Skeletal muscle tissue (tissue), 4 donors: ENCODE results near the gene KANK2. TPM values are rescaled to one million over a fixed set of nuclear protein-coding genes. Genes with fewer than 3 reads are reported as not detected.

Experiments
- H3K27ac ChIP-seq: one replicate; pipeline ENCODE4 v1.7.0; 2013; ENCODE audit warnings: mild to moderate bottlenecking, low read depth, low read length, inconsistent platforms
- H3K27me3 ChIP-seq, 3 donors: one replicate each; pipeline ENCODE4 v1.7.0; 2013; ENCODE audit warnings: low read length in 3 of 3; ENCODE audit not compliant: control insufficient read depth in 3 of 3, insufficient read depth in 3 of 3
- H3K36me3 ChIP-seq, 3 donors: one replicate each; pipeline ENCODE4 v1.7.0; 2013; ENCODE audit warnings: low read length in 3 of 3; ENCODE audit not compliant: control insufficient read depth in 3 of 3, insufficient read depth in 3 of 3
- H3K4me1 ChIP-seq, 3 donors: one replicate each; pipeline ENCODE4 v1.7.0; 2013; ENCODE audit warnings: low read length in 3 of 3, mild to moderate bottlenecking in 3 of 3; ENCODE audit not compliant: control insufficient read depth in 3 of 3, insufficient read depth in 3 of 3
- H3K4me3 ChIP-seq, 3 donors: one replicate each; pipeline ENCODE4 v1.7.0; 2013; ENCODE audit warnings: low read length in 3 of 3
- H3K9ac ChIP-seq, 3 donors: one replicate each; pipeline ENCODE4 v1.7.0; 2013; ENCODE audit warnings: low read length in 3 of 3, mild to moderate bottlenecking in 3 of 3, moderate library complexity in 2 of 3, low read depth in 1 of 3
- H3K9me3 ChIP-seq, 3 donors: one replicate each; pipeline ENCODE4 v1.7.0; 2013; ENCODE audit warnings: low read length in 3 of 3; ENCODE audit not compliant: control insufficient read depth in 3 of 3
- total RNA-seq: library from RNA; depleted of rRNA; stranded (reverse); fragments of >200 nt; gene quantifications from one replicate; pipeline ENCODE4 v1.2.3, GENCODE V29; 2014
- donor health status: Osteomylitis.

Gene KANK2
- total RNA-seq, 1 donor from 2014 or later: 53.2 TPM

DNA sequence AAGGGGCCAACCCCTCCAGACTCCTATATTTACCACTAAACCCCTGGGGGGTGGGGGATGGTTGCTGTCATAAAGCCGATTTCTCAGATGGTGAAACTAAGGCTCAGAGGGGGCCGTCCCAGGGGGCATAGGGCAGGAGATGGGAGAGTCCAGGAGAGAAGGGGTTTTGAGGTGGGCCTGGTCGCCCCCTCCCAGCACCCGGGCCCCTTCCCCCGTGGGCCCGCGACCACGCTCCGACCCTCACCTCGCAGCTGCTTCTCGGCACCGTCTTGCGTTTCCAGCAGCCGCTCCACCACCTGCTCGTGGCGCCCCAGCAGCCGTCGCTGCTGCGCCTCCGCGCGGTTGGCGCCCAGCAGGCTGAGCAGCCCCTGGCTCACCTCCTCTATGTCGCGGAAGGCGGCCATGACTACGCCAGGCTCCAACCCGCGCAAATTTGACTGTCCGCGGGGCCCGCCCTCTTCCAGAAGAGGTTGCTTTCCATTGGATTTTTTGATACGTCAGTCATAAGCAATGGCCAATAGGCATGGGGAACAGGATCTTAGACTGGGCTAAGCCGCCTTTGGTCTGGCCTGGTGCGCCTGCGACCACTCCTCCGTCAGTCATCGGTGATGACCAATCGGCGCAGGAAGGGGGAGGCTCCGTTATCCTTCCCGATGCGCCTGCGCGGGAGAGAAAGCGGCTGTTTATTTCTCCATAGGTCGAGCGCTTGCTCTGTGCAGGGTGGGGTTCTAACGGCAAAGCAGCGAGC, 41.8 kb downstream of the KANK2 start, which contains the start of gene SPC24:
Gene SPC24 (minus strand): TSS at position 410 of the 748 bp plus-strand sequence. CDS start 6 bp downstream, at position 404.
- Histone ChIP-seq H3K9me3 (no peaks in the 10 kb centered on the region), H3K4me1 (peaks cover 22 to 28% (median 25%) of the 10 kb centered on the region in 3 donors), H3K9ac (peak within 1 kb of the TSS; percentile 62 to 75 (median 70)), H3K4me3 (peak within 1 kb of the TSS; percentile 78 to 84 (median 78)), H3K36me3 (no peaks in the 10 kb centered on the region), H3K27ac (peak within 1 kb of the TSS; percentile 28), H3K27me3 (no peaks in the 10 kb centered on the region)

DNA sequence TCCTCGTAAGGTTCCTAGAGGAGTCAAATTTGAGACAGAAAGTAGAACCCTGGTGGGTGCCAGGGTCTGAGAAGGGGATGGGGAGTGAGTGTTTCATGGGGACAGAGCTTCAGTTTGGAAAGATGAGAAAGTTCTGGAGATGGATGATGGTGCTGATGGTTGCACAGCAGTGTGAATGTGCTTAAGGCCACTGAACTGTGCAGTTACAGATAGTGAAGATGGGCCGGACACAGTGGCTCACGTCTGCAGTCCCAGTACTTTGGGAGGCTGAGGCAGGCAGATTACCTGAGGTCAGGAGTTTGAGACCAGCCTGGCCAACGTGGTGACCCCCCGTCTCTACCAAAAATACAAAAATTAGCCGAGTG, 42.7 kb downstream of the KANK2 start:
- H3K9me3 ChIP-seq: no peaks in the 10 kb centered on the region
- no peaks in the 10 kb centered on the region for H3K27me3 ChIP-seq
- H3K4me3 ChIP-seq: no peak overlapping the region
- no peak overlapping the region for H3K9ac ChIP-seq
- H3K36me3 ChIP-seq: no peaks in the 10 kb centered on the region
- H3K27ac ChIP-seq: no peak overlapping the region
- H3K4me1 ChIP-seq: peaks cover 22 to 28% (median 23%) of the 10 kb centered on the region in 3 donors

DNA sequence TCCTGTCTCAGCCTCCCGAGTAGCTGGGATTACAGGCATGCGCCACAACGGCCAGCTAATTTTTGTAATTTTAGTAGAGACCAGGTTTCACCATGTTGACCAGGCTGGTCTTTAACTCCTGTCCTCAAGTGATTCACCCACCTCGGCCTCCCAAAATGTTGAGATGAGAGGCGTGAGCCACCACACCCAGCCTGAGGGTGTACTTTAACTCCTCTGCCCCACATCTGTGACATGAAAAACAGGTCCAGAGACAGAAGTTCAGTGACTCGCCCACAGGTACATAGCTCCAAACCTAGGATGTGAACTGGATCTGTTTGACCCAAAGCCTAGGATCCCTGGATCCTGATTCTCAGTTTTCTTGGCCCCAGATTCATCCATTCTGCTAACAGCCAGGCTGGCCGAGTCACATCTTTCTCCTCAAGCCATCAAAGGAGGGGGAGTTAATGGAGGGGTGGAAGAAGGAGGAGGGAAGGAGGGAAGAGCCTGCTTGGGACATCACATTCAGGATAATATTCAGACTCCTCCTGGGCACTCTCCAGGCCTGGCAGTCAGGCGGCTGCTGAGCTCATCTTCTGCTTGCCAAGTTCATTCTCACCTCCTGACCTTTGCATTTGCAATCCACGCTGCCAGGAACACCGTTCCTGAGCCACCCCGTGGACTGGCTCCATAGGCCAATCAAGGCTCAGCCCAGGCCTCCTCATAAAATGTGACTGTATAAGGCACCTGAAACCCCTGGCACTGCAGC, 44.9 kb downstream of the KANK2 start:
- Histone ChIP-seq H3K9ac (peak overlapping the region in 1 of 3 donors; percentile 54), H3K4me3 (no peak overlapping the region), H3K27ac (peak overlapping the region; percentile 80), H3K4me1 (peaks cover 19 to 24% (median 22%) of the 10 kb centered on the region in 3 donors), H3K27me3 (no peaks in the 10 kb centered on the region), H3K36me3 (no peaks in the 10 kb centered on the region), H3K9me3 (no peaks in the 10 kb centered on the region)

DNA sequence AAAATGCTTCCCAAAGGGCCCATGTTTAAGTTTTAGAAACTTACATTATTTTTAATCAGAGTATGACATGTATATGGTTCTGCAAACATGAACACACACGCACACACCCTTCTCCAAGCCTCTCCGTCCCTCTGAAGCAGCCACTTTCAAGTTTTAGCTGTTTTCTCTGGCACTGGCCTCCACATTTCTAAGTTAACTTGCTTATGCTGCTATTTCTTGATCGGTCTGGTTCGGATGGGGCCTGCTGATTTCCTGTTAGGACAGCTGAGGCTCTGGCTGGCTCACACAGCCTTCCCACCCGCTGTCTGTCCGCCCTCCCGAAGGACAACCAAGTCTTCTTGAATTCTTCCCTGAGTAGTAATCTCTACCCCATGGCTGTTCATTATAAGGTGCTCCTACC, 46.2 kb downstream of the KANK2 start:
- Histone ChIP-seq H3K4me3 (no peak overlapping the region), H3K36me3 (no peaks in the 10 kb centered on the region), H3K27ac (peak overlapping the region; percentile 25), H3K27me3 (no peaks in the 10 kb centered on the region), H3K9ac (no peak overlapping the region), H3K9me3 (no peaks in the 10 kb centered on the region), H3K4me1 (peaks cover 17 to 19% (median 19%) of the 10 kb centered on the region in 3 donors)

DNA sequence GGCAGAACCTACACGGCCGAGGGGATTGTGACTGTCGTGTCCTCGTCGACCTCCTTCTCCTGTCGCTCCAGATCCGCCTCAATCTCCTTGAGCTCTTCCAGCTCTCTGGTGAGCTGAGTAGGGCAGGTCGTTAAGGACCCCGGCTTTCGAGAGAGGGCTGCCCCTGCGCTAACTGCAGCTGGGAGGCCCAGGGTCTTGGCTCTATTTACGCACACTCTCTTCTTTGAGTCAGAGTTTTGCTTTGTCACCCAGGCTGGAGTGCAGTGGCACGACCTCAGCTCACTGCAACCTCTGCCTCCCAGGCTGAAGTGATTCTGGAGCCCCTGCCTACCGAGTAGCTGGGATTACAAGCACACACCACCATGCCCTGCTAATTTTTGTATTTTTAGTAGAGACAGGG, 49.3 kb downstream of the KANK2 start:
- no peaks in the 10 kb centered on the region for H3K27me3 ChIP-seq
- H3K9me3 ChIP-seq: peaks cover 0 to 4% (median 0%) of the 10 kb centered on the region in 3 donors
- H3K4me3 ChIP-seq: no peak overlapping the region
- H3K9ac ChIP-seq: no peak overlapping the region
- peaks cover 17 to 18% (median 17%) of the 10 kb centered on the region in 3 donors for H3K4me1 ChIP-seq
- no peaks in the 10 kb centered on the region for H3K36me3 ChIP-seq
- no peak overlapping the region for H3K27ac ChIP-seq

DNA sequence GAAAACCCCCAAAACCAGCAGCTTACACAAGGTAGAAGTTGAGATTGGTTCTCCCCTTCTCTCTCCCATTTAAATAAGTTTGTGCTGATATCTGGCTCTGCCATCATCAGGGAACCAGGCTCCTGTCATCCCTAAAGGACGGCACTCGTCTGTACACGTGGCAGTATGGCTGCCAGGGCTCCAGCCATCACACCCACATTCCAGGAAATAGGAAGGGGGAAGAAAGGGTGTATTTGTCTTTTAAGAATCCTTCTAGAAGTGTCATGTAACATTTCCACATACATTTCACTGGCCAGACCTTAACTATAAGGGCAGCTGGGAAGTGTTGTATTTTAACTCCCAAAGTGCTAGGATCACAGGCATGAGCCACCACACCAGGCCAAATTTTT, 51.8 kb downstream of the KANK2 start:
- no peak overlapping the region for H3K9ac ChIP-seq

DNA sequence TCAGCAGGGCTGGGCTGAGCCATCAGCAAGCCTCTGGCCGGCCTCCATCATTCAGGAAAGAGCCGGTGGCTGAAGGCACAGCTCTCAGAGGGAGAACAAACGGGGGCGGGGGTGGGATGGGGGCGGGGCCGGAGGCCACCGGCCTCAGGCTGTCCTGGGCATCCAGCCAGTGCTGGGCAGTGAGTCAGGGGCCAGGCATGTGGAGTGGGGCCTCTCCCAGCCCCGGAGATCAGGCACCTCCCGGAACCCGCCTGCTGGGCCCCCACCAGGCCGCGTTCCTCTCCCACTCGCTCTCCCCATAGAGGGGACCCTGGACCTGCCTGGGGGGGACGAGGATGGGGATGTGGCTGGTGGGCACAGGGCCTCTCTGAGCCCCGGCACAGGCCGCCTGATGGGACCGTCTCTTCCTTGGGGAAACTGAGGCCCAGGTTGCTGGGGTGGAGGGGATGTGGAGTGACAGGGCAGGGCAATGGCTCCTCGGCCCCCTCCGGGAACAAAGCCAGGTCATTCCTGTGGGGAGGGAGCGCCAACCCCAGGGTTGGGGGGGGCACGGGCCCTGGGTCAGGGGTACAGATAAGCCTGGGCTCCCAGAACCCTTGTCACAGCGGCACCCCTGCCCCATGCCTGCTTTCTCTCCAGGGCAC, 54.7 kb downstream of the KANK2 start:
- H3K4me1 ChIP-seq: peaks cover 39 to 41% (median 40%) of the 10 kb centered on the region in 3 donors
- peak overlapping the region; percentile 93 for H3K27ac ChIP-seq
- peaks cover 0 to 4% (median 0%) of the 10 kb centered on the region in 3 donors for H3K9me3 ChIP-seq
- peak overlapping the region; percentile 73 to 76 (median 75) for H3K9ac ChIP-seq
- H3K27me3 ChIP-seq: peaks cover 0 to 3% (median 0%) of the 10 kb centered on the region in 3 donors
- H3K4me3 ChIP-seq: peak overlapping the region in 2 of 3 donors; percentile 51 to 52
- H3K36me3 ChIP-seq: no peaks in the 10 kb centered on the region

More for the DNA sequence above, 51.8 kb downstream of the KANK2 start:
- Histone ChIP-seq H3K36me3 (no peaks in the 10 kb centered on the region), H3K27me3 (no peaks in the 10 kb centered on the region), H3K4me3 (no peak overlapping the region), H3K9me3 (peaks cover 0 to 4% (median 0%) of the 10 kb centered on the region in 3 donors), H3K27ac (no peak overlapping the region), H3K4me1 (peaks cover 18 to 20% (median 19%) of the 10 kb centered on the region in 3 donors)

DNA sequence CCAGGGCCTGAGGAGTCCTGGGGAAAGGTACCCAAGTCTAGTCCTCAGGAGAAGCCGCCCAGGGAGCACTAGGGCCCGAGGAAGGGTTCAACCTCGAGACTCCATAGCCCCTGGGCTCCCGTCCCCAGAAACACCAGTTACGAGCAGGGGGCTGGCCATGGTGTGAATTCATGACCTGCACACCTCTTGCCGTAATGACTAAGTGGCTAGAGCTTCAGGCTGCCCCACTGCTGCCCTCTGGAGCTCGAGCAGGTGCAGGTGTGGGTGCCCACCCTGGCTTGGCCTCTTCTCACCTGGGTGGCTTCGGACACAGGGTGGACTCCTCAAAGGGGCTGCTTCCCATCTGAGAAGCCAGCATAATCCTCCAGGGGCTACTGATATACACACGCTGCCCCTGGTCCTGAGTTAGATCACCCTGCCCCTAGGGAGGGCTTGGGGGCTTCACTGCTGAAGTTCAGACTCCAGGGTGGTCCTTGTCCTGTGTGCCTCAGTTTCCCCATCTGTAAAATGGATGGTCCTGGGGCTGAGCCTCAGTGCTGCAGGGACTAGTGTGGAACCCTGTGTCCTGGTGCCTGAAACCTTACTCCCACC, 55.3 kb downstream of the KANK2 start:
- peak overlapping the region in 1 of 3 donors; percentile 33 for H3K9ac ChIP-seq
- no peaks in the 10 kb centered on the region for H3K36me3 ChIP-seq
- peak overlapping the region; percentile 93 for H3K27ac ChIP-seq
- peaks cover 41 to 44% (median 42%) of the 10 kb centered on the region in 3 donors for H3K4me1 ChIP-seq
- no peak overlapping the region for H3K4me3 ChIP-seq
- H3K9me3 ChIP-seq: peaks cover 0 to 4% (median 0%) of the 10 kb centered on the region in 3 donors
- peaks cover 0 to 3% (median 0%) of the 10 kb centered on the region in 3 donors for H3K27me3 ChIP-seq

DNA sequence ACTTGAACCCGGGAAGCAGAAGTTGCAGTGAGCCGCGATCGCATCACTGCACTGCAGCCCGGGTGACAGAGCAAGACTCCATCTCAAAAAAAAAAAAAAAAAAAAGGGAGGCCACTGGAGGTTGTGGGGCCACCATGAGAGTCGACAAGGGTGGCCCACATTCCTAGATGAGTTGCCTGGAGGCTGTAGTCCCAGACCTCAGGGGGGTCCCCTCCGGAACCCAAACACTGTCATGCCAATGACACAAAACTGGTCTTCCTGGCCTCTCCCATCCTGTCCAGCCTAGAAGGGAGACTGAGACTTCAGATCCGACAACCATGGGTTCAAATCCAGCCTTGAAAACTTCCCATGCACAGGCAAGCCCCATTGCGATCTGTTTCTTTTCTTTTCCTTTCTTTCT, 56.4 kb downstream of the KANK2 start:
- H3K27me3 ChIP-seq: peaks cover 0 to 3% (median 0%) of the 10 kb centered on the region in 3 donors
- H3K9ac ChIP-seq: no peak overlapping the region
- peaks cover 41 to 44% (median 42%) of the 10 kb centered on the region in 3 donors for H3K4me1 ChIP-seq
- H3K36me3 ChIP-seq: no peaks in the 10 kb centered on the region
- H3K4me3 ChIP-seq: no peak overlapping the region
- H3K9me3 ChIP-seq: peaks cover 0 to 4% (median 0%) of the 10 kb centered on the region in 3 donors
- H3K27ac ChIP-seq: no peak overlapping the region
